Ishikawa (cell line): ENCODE results near the gene CHRNA5.

Experiments
- CEBPB ChIP-seq: IDR thresholded peaks from 2 replicates; pipeline ENCODE4 v1.6.1; 2012
- FOXM1 ChIP-seq: IDR thresholded peaks from 2 replicates; pipeline ENCODE4 v1.6.1; 2012; ENCODE audit warnings: low read depth, borderline replicate concordance
- MAX ChIP-seq: IDR thresholded peaks from 2 replicates; pipeline ENCODE4 v1.6.1; 2012
- NFIC ChIP-seq: IDR thresholded peaks from 2 replicates; pipeline ENCODE4 v1.6.1; 2012
- RAD21 ChIP-seq: IDR thresholded peaks from 2 replicates; pipeline ENCODE4 v1.6.1; 2012; ENCODE audit warnings: low read depth
- REST ChIP-seq: IDR thresholded peaks from 2 replicates; pipeline ENCODE4 v1.6.1; 2012; ENCODE audit warnings: low read depth, mild to moderate bottlenecking
- USF1 ChIP-seq: IDR thresholded peaks from 2 replicates; pipeline ENCODE4 v1.6.1; 2012

- TF ChIP-seq NFIC (no peak), REST (no peak), MAX (no peak), USF1 (no peak), CEBPB (no peak), RAD21 (no peak), FOXM1 (no peak)
Observed at GRCh38 chr15:78617516-78617915, 52.2 kb downstream of the CHRNA5 start.
